GM18867 (cell line): ENCODE results near the gene FIBP.
A peak's percentile ranks its signal among the peaks of the same experiment; 100 is the strongest.

Experiments used
- ATAC-seq: cut with Tn5 transposase; IDR thresholded peaks from one replicate; pipeline ENCODE4 v1.9.1; 2021; ENCODE audit warnings: mild to moderate bottlenecking, moderate library complexity; ENCODE audit not compliant: unreplicated experiment

Gene FIBP

DNA sequence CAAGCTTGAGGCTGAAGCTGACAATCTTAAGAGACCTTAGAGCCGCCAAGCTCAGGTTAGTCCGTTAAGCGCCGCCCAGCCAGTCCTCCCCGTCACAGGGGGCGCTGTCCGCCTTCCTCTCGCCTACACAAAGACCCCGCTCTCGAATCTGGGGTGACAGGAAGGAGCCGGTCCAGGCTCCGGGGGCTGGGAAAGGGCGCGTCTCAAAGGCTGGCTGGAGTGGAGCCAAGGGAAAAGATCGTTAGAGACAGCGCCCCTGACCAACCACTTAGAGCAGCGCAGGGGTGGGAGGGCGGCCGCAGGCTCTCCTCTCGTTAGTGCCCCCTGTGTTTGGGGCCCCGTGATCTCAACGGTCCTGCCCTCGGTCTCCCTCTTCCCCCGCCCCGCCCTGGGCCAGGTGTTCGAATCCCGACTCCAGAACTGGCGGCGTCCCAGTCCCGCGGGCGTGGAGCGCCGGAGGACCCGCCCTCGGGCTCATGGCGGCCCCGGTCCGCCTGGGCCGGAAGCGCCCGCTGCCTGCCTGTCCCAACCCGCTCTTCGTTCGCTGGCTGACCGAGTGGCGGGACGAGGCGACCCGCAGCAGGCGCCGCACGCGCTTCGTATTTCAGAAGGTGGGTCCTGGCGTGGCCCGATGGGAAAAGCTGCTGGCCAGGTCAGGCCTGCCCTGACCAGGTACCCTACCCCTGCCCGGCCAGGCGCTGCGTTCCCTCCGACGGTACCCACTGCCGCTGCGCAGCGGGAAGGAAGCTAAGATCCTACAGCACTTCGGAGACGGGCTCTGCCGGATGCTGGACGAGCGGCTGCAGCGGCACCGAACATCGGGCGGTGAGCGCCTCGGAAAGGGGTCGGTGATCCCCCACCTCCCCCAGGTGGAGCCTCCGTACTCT, 27.8 kb downstream of the FIBP start, which contains the start of gene MUS81:
Gene MUS81 (plus strand): TSS at position 156 of the 887 bp plus-strand sequence. CDS start 321 bp downstream, at position 477.
- ATAC-seq = peak; percentile 29

- no peak for ATAC-seq
Observed at GRCh38 chr11:65859812-65860277, 28.4 kb downstream of the FIBP start.

- ATAC-seq = peak; percentile 46
Observed at GRCh38 chr11:65859095-65859811, 29.0 kb downstream of the FIBP start.

DNA sequence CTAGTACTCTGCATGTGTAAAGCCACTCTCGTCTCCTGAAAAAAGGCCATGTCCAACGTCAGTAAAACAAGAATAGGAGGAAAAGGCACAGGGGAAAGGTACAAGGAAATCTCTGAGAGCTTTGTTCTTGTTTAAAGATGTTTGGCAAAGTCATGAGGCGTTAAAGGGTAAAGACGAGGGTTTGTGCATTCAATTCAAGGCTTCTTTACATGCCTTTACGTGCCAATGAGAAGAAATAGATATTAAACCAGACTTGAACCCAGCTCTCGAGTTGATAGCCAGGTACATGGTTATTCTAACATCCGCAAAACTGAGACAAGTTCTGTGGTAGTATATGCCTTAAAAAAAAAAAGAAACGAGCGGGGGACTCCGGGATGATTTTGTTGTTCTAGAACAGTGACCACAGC, 29.6 kb downstream of the FIBP start:
- no peak for ATAC-seq

DNA sequence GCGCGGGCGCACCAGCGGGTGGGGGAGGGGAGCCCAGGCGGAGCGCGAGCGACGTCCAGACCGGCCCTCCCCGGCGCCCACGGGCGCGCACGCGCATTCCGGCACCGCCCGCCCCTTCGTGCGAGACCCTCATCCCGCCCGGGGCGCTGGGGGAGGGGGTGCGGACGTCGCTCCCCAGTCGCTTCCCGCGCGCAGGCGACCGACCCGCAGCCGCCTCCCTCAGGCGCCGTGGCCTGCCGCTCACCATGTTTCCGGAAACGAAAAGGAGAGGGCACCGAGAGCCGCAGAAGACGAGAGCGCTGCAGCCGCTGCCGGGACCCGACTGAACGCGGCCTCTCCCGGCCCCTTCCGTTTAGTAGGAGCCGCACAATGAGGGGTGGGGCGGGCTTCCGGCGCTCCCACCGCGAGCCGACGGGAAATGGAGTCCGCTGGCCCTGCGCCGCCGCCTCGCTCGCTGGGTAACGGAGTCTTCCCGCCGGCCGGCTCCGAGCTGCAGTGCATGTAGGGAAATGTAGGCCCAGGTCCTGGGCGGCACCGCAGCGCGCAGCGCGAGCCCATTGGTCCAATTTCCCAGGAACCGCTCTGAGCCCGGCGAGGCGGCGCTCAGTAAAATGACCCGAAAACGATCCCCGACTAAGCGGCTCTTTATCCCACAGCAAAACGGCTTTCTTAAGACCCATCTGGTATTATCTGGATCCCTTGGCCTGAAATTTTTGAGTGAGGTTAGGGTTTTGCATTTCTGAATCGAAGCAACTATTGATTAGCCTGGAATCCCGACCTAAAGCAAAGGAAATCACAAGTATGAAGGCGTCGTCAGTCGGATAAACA, 30.2 kb downstream of the FIBP start, which contains the start of gene CFL1:
Gene CFL1 (minus strand): TSS at position 328 of the 828 bp plus-strand sequence. CDS start 81 bp downstream, at position 247.
- peak; percentile 47 for ATAC-seq

DNA sequence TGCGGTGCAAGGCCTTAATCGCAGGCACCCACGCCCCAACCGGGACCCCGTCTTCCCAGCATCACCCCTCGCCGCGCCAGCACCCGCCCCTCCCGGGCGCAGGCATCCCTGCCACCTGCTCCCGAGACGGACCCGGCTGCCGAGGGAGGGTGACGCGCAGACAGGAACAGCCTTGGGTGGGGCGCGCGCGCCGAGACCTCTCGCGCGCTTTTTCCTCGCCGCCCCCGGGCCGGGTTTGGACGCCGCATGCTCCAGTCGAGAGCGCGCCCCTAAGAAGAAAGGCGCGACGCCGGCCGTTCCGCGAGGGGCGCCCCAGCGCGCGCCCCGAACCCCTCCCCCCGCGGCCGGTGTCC, 30.8 kb downstream of the FIBP start:
- peak; percentile 1 for ATAC-seq

DNA sequence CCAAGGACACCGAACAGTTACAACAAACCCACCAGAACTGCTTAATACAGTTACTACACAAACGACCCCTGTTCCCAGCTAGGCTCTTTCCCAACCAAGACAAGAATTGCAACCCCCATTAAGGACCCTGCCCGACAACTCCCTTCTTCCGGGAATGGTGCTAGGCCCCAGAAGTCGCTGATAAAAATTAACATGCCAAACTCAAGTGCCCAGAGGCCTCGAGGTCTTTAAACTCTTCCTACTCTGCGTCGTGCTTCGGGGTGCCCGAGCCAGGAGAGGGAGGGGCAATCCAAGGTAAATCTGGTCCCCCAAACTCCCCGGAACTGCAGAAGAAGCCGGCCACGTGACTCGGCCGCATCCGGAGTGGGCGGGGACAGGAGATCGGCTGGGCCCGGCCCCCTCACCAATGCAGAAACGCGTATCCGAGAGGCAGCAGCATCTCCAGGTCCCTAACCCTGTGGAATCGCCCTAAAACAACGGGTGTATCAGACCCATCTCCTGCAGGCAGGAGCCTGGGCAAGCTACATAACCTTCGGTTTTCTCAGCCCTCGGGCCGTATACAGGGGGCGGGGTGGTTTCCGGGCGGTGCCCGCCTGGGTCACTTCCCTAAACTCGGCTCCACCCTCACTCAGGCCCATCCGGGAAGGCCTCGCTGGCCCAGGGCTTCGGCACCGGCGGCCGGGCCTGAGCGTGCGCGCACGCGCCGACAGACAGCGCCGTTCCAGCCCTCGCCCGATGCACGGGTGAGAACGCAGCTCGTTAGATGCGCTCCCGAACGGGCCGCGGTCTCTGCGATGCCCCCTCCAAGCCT, 31.4 kb downstream of the FIBP start:
- ATAC-seq = peak; percentile 29

DNA sequence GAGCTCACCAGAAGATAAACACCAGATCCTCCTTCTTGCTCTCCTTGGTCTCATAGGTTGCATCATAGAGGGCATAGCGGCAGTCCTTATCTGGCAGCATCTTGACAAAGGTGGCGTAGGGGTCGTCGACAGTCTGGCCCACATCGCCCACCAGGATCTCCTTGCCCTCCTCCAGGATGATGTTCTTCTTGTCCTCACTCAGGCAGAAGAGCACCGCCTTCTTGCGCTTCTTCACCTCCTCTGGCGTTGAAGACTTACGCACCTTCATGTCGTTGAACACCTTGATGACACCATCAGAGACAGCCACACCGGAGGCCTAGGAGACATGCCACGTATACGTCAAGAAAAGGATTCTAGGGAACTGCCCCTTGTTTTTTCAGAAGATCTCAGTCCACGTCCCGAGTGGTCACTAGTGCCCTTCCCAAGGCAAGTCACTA, 32.3 kb downstream of the FIBP start:
- ATAC-seq = no peak

- no peak for ATAC-seq
Observed at GRCh38 chr11:65854852-65855837, 33.1 kb downstream of the FIBP start.

DNA sequence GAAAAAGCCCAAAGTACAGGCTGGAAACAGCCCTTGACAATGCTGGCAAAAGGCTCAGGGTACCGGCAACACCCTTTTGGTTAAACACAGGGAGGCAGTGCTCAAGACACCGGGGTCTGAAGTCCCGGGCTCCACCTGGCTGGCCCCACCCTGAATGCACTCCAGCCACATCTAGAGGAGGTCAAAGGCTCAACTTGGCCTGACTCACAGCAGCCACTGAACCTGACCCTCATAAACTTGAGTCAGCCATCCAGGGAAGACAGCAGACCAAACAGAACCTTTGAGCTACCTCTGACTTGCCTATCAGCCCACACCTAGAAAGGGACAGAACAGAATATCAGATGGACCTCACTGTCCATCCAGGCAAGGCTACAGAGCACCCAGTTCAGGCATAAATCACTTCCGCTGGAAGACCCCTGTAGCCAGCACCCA, 34.1 kb downstream of the FIBP start:
- ATAC-seq = no peak

DNA sequence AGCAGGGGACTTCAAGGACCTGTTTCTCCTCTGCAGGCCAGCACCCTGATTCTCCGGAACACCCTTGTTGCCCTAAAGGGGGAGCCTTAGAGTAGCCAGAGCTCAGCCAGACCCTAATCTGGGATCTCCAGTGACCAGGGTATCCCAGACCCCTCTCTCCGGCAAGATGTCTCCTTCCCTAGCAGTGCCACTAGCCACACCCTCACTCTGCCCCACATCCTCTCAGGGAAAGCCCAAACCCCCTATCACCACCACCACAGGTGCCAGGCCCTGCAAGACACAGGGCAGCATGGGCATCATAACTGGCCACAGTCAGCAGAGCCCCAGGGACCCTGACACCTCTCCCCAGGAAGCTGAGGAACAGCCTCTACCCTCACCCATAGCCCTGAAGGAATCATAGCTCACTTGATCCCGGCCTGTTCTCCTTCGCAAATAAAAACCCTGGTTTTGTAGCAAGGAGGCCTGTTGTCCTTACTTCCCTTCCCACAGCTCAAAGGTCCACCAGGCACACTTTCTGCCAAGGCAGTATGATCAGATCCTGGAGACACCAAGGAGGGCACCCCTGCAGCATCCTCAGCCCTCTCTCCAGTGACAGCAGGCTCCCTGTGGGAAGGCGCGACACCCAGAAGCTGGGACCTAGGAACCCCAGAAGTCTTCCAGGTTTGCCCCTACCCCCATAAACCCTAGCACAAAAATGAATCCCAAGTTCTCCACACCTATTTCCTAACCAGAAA, 34.9 kb downstream of the FIBP start:
- no peak for ATAC-seq

GRCh38 chr11:65852508-65853245, 35.6 kb downstream of the FIBP start:
- ATAC-seq = no peak

- no peak for ATAC-seq
Observed at GRCh38 chr11:65851811-65852507, 36.3 kb downstream of the FIBP start.

- ATAC-seq = no peak
Observed at GRCh38 chr11:65851083-65851579, 37.1 kb downstream of the FIBP start.

- no peak for ATAC-seq
Observed at GRCh38 chr11:65850217-65851082, 37.8 kb downstream of the FIBP start.

GRCh38 chr11:65849771-65850216, 38.5 kb downstream of the FIBP start:
- no peak for ATAC-seq
